Measurements from ENCODE around the gene OAS1. TPM values are rescaled to one million over a fixed set of nuclear protein-coding genes. Genes with fewer than 3 reads are reported as not detected.

OAS1 gene
- total and polyA plus RNA-seq, 2 of the 8 experiments (the other 6 are each of a cell fraction or from before 2014, with no cell fraction given): 0.23 TPM; not detected in 1

DNA sequence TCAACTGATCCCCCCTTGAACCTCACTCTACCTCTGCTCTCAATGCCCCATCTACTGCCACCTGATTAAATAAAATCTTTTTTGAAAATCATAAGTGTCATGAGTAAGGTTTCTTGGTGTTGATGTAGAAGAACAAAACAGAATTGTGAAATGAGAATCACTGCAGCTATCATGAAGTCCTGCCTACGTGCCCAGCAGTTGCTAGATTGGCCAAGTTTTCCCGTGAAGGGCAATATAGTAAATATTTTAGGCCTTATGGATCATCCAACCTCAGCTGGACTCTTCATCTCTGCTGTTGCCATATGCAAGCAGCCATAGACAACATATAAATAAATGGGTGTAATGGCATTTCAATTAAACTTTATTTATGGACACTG is 26.4 kb downstream of the OAS1 start:
- no peak overlapping the region for H3K18ac ChIP-seq (ENCODE audit: extremely low read depth, low read length)
- no peaks in the 10 kb centered on the region for H3K79me1 ChIP-seq (ENCODE audit: low read depth, low read length)
- H2BK20ac ChIP-seq (ENCODE audit: low read length): no peak overlapping the region
- H4K20me1 ChIP-seq (replicated peaks in 1 of 2; ENCODE audit: control insufficient read depth in 1 of 2, insufficient read depth in 2 of 2, low read length in 2 of 2): no peaks in the 10 kb centered on the region
- H4K5ac ChIP-seq (ENCODE audit: insufficient read length, low read depth, low read length): no peak overlapping the region
- H2BK120ac ChIP-seq (replicated peaks; ENCODE audit: low read depth, low read length): no peak overlapping the region
- H3K9me3 ChIP-seq (ENCODE audit: insufficient read depth in 2 of 2, low read depth in 1 of 2, low read length in 1 of 2): no peaks in the 10 kb centered on the region
- H4K91ac ChIP-seq (replicated peaks; ENCODE audit: insufficient read length, low read length): no peak overlapping the region
- no peaks in the 10 kb centered on the region for H3K79me2 ChIP-seq (ENCODE audit: control insufficient read depth in 1 of 2, insufficient read depth in 2 of 2, low read length in 2 of 2)
- no peak overlapping the region for H2AFZ ChIP-seq (ENCODE audit: low read length)
- no peaks in the 10 kb centered on the region for H3K36me3 ChIP-seq (ENCODE audit: control insufficient read depth in 2 of 4, insufficient read depth in 4 of 4, low read length in 3 of 4)
- no peak overlapping the region for H4K8ac ChIP-seq (ENCODE audit: extremely low read depth, insufficient read depth, low read length)
- H2BK12ac ChIP-seq (ENCODE audit: low read depth, low read length): no peak overlapping the region
- ChIA-PET CTCF (ENCODE audit: partially characterized antibody) (interaction anchor here (1.0 to 1.8 kb wide), 2 partner anchors 16 to 144 kb away, joined by 3 to 5 read pairs; no protein-coding TSS in a partner anchor), POLR2A (ENCODE audit: partially characterized antibody) (no interaction called here)
- H3K23me2 ChIP-seq (ENCODE audit: low read depth, low read length): no peaks in the 10 kb centered on the region
- peaks cover 0 to 5% (median 0%) of the 10 kb centered on the region in 4 experiments; a peak in 2 of 7 replicates for H3K4me1 ChIP-seq (replicated peaks in 1 of 4; ENCODE audit: control insufficient read depth in 3 of 4, insufficient read depth in 4 of 4, low read length in 3 of 4)
- no peak overlapping the region for H3K56ac ChIP-seq (replicated peaks; ENCODE audit: insufficient read length, low read depth, low read length)
- no peak overlapping the region for H3K23ac ChIP-seq (ENCODE audit: insufficient read length)
- H3K4me2 ChIP-seq (ENCODE audit: insufficient read depth in 1 of 2, low read depth in 2 of 2, low read length in 2 of 2): no peak overlapping the region
- no peak for DNase-seq (ENCODE audit: low read depth in 1 of 2, low spot score in 2 of 2)
- no peak overlapping the region for H3K9ac ChIP-seq (replicated peaks in 1 of 4; ENCODE audit: extremely low read depth in 1 of 4, low read depth in 3 of 4, low read length in 3 of 4)
- H3K4ac ChIP-seq (replicated peaks; ENCODE audit: insufficient read length, low read depth, low read length): no peak overlapping the region
- no peak overlapping the region for H2BK15ac ChIP-seq (ENCODE audit: low read length)
- FAIRE-seq: no peak
- H2BK5ac ChIP-seq (ENCODE audit: low read depth, low read length): no peak overlapping the region
- no peak overlapping the region for H2AK5ac ChIP-seq (ENCODE audit: low read depth, low read length)
- H3K27ac ChIP-seq (ENCODE audit: low read depth, low read length): no peak overlapping the region
- 94% methylated on average over 2 of the region's 2 CpGs; no CpG with 5 or more reads in 1 of the 2 experiments for WGBS, 2 experiments (ENCODE audit: extremely low coverage in 1 of 2, insufficient coverage in 1 of 2, insufficient read length in 1 of 2, insufficient replicate concordance in 2 of 2, low coverage in 1 of 2, low lambda C conversion rate in 2 of 2, missing lambda C conversion rate in 1 of 2)
- H3K14ac ChIP-seq (ENCODE audit: insufficient read length): no peak overlapping the region
- no peak overlapping the region for H3K4me3 ChIP-seq (ENCODE audit: extremely low read depth in 1 of 4, insufficient read depth in 2 of 4, low read depth in 3 of 4, low read length in 4 of 4)
- TF ChIP-seq CREB1 (IDR thresholded peaks at IDR 0.05): no peak
- no peak for TF ChIP-seq ASH2L (IDR thresholded peaks at IDR 0.05; ENCODE audit: low read length)
- no peak for TF ChIP-seq SP1 (IDR thresholded peaks at IDR 0.05; ENCODE audit: low read depth, low read length)
- TF ChIP-seq PHF8 (conservative IDR thresholded peaks at IDR 0.05; ENCODE audit: low read depth, low read length): no peak
- peaks cover 0 to 5% (median 2%) of the 10 kb centered on the region in 4 experiments; a peak in 4 of 7 replicates for H3K27me3 ChIP-seq (replicated peaks in 1 of 4; ENCODE audit: control insufficient read depth in 3 of 4, extremely low read depth in 1 of 4, insufficient read depth in 3 of 4, low read length in 3 of 4)
